ENCODE measurements around the gene STON2.

The STON2 gene

DNA sequence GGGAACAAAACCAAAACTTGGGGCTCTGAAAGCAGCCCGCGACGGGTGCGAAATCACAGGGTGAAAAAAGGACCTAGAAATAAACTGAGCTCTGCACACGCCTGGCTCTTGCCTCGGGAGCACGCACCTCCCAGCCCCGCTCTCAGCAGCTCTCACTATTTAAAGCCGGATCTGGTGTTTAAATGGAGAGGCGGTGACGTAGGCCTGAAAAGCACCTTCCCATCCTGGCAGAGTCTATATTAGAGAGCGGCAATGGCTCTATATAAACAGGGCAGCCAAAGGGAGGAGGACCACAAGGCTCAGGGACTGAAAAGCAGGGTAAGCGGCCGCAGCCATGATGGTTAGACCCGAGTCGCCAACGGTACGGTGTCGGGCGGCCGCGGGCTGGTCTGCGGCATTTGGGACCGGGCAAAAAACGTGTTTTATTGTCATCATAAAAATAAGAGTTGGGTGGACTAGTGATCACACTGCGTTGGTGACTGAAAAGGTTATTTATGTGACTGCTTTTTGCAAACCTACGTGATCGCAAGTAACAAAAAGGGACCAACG is 180.8 kb downstream of the STON2 start:
- DNase-seq, result peak; percentile 79

DNA sequence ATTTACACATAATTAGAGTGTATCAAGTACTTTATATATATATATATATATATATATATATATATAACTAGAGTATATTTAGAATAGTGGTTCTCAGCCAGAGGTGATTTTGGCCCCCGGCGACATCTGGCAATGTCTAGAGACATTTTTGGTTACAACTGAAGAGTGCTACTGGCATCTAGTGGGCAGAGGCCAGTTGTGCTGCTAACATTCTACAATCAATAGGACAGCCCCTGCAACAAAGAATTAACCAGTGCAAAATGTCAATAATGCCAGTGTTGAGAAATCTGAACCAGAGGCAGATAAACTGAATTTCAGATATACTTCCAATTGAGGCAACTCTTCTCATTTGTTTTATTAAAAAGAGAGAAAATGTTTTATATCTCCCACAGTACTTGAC is 188.3 kb downstream of the STON2 start:
- DNase-seq, result no peak
